Stimulated activated CD4-positive, alpha-beta T cell treated with anti-CD3 and anti-CD28 coated beads, Interleukin-4, amount 100 ng/mL, for 24 hours (primary cell): ENCODE measurements around the gene SUGT1.

ENCODE experiments used
- DNase-seq: peaks from one replicate; pipeline ENCODE4 v3.0.0-alpha.2; 2020

Gene SUGT1

DNA sequence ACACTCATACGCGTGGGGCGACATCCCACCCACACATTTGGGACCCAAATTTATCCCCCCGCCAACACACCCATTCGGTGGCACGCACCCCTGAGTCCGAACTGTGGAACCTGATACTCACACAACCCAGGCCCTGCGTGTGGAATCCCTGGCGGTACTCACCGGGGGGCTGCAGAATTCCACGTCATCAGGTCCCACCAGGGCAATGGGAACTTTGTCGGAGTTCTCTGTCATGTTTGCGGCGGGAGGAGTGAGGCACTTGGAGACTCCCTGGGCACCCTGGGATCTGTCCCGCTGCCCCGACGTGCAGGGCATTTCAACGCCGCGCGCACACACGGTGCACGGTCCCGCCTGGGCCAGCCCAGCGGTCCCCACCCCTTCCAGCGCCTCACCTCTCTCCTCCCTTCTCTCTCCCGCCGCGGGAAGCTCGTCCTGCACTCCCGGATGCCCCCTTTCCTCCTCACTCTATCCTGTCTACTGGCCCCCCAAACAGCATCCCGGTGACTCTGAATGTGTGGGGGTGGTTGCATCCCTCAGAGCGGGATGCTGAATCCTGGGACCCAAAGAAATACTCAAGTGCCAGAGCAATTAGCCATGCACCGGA, 86.9 kb downstream of the SUGT1 start, which contains the start of gene CNMD:
Gene CNMD (minus strand): TSS at position 353 of the 604 bp plus-strand sequence. CDS start 119 bp downstream, at position 234.
- no peak for DNase-seq

DNA sequence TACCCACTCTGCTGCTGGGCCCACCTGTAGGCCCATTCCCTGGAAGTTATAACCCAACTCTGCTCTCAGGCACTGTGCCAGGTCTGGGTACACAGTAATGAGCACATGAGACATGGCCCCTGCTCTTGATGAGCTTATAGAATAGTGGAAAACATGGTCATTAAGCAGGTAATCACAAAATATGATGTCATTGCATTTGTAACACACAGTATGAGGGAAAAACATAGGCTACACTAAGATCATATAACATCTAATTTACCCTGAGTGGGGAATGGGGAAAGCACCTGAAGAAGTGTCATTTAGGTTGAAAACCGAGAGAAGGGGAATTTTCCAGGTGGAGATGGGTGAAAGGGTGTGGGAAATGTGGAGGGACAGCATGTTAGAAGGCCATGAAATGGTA, 90.9 kb downstream of the SUGT1 start:
- no peak for DNase-seq

DNA sequence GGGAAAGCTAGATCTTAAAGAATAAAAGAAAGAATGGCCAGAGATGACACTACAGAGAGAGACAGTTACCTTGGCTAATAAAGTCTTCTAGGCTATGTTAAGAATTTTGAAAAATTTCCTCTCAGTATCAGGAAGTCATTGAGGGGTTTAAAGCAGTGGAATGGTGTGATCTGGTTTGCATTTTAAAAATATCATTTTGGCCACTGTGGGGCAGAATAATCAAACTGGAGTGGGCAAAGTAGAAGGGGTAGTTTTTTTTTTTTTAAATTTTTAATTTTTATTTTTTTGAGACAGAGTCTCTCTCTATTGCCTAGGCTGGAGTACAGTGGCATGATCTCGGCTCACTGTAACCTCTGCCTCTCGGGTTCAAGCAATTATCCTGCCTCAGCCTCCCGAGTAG, 91.4 kb downstream of the SUGT1 start:
- no peak for DNase-seq

DNA sequence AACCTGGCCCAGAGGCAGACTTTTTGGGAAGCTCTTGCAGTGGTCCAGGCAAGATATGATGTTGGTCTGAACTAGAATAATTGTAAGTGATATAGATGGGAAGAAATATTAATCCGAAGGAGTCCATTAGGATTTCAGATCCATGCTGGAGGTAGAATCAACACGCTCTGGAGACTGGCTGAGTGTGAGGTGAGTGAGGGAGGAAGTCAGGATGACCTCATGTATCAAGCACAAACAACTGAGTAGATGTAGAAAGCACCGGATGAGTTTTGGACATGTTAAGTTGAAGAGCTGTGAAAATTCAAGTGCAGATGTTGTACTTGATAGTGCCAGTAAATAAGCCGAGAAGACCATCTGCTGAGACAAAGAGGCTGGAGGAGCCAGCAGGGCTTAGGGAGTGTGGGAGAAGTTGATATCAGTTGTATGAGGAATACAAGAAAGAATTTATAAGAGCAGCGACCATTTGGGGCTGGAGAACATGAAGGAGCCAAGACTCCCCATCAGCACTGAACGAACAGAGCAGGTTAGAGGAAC, 92.3 kb downstream of the SUGT1 start:
- DNase-seq, result no peak

DNA sequence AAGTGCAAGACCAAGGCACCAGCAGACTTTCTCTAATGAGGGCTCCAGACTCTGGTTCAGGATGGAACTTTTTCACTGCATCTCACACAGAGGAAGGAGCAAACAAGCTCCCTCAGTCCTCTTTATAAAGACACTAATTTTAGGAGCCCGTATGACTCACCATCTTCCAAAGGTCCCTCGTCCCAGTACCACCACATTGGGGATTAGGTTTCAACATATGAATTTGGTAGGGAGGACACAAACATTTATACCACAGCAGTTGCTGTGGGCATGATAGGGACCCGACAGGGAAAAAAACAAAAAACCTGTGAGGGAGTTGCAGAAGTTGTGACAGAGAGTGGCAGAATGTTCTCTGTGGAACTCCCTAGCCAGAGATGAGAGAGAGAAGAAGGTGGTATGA, 93.5 kb downstream of the SUGT1 start:
- no peak for DNase-seq

DNA sequence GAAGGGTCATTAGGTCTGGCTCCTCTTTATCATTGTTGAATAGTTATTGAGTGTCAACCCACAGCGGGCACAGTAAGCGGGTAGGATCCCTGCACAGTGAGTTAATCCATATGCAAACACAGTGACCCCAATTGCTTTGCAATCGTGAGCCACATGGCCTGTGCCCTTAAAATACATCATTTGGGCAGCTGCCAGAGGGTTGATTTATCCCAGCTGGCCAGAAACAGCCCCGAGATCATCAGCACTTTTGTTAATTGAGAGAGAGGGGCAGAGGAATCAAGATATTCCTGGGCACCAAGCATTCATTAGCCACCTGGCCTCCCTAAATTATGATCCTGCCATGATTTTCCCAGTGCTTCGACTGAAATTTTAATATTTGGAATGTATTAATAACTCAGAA, 96.8 kb downstream of the SUGT1 start:
- DNase-seq, result no peak
